Measurements from ENCODE around the gene CDH13.
A peak's percentile ranks its signal among the peaks of the same experiment; 100 is the strongest.

CDH13 gene

GRCh38 chr16:83403761-83404160 lies 777.0 kb downstream of the CDH13 start:
- ATAC-seq = peak; percentile 80

GRCh38 chr16:83404261-83404660 lies 777.5 kb downstream of the CDH13 start:
- no peak for TF ChIP-seq TCF4 (CRISPR knock-in tag; IDR thresholded peaks at IDR 0.05; ENCODE audit: borderline replicate concordance)
- ATAC-seq = peak; percentile 43

More at GRCh38 chr16:83403761-83404160, 777.0 kb downstream of the CDH13 start:
- TF ChIP-seq CSRNP3 (CRISPR knock-in tag; IDR thresholded peaks at IDR 0.05) = no peak

GRCh38 chr16:83407928-83408327 lies 781.2 kb downstream of the CDH13 start:
- TF ChIP-seq ZFP3 (CRISPR knock-in tag; IDR thresholded peaks at IDR 0.05) = no peak
- no peak for TF ChIP-seq ZNF565 (CRISPR knock-in tag; conservative IDR thresholded peaks at IDR 0.05; ENCODE audit: low read depth)
- TF ChIP-seq CSRNP3 (CRISPR knock-in tag; IDR thresholded peaks at IDR 0.05) = no peak
- TF ChIP-seq POU6F1 (CRISPR knock-in tag; IDR thresholded peaks at IDR 0.05; ENCODE audit: borderline replicate concordance, low read depth) = no peak
- TF ChIP-seq PATZ1 (CRISPR knock-in tag; IDR thresholded peaks at IDR 0.05; ENCODE audit: borderline replicate concordance) = no peak
- no peak for TF ChIP-seq ESRRG (CRISPR knock-in tag; IDR thresholded peaks at IDR 0.05)
- TF ChIP-seq ARNTL (CRISPR knock-in tag; IDR thresholded peaks at IDR 0.05; ENCODE audit: borderline replicate concordance, low read depth) = no peak
- no peak for TF ChIP-seq ZFP30 (CRISPR knock-in tag; IDR thresholded peaks at IDR 0.05)
- no peak for TF ChIP-seq SNAI2 (CRISPR knock-in tag; IDR thresholded peaks at IDR 0.05)
- TF ChIP-seq ZNF70 (CRISPR knock-in tag; IDR thresholded peaks at IDR 0.05) = no peak
- TF ChIP-seq PPARA (CRISPR knock-in tag; IDR thresholded peaks at IDR 0.05; ENCODE audit: borderline replicate concordance) = no peak
- no peak for TF ChIP-seq TSHZ2 (CRISPR knock-in tag; IDR thresholded peaks at IDR 0.05)
- no peak for TF ChIP-seq TOX (CRISPR knock-in tag; IDR thresholded peaks at IDR 0.05; ENCODE audit: borderline replicate concordance)
- no peak for TF ChIP-seq OSR1 (CRISPR knock-in tag; IDR thresholded peaks at IDR 0.05)
- TF ChIP-seq GLIS3 (CRISPR knock-in tag; IDR thresholded peaks at IDR 0.05) = no peak
- no peak for TF ChIP-seq CSDC2 (CRISPR knock-in tag; IDR thresholded peaks at IDR 0.05)
- TF ChIP-seq ZC3H10 (CRISPR knock-in tag; IDR thresholded peaks at IDR 0.05) = no peak
- TF ChIP-seq TCF4 (CRISPR knock-in tag; IDR thresholded peaks at IDR 0.05; ENCODE audit: borderline replicate concordance) = no peak
- no peak for TF ChIP-seq ZNF8 (CRISPR knock-in tag; IDR thresholded peaks at IDR 0.05)
- TF ChIP-seq ISL1 (CRISPR knock-in tag; IDR thresholded peaks at IDR 0.05) = no peak
- no peak for ATAC-seq

GRCh38 chr16:83409347-83409746 lies 782.6 kb downstream of the CDH13 start:
- ATAC-seq = no peak
- no peak for TF ChIP-seq ZFP30 (CRISPR knock-in tag; IDR thresholded peaks at IDR 0.05)
- TF ChIP-seq TSHZ2 (CRISPR knock-in tag; IDR thresholded peaks at IDR 0.05) = no peak

All from SK-N-SH treated with all-trans-retinoic acid at 6 μM for 48 hours (cell line).